PFSK-1 (cell line): Measurements from ENCODE around the gene MRPL51.
A peak's percentile ranks its signal among the peaks of the same experiment; 100 is the strongest.

Experiments used
- POLR2AphosphoS5 ChIP-seq: IDR thresholded peaks from 2 replicates; pipeline ENCODE4 v1.6.1; 2012; ENCODE audit warnings: low read depth, mild to moderate bottlenecking, control low read depth, low read length, moderate library complexity
- TAF1 ChIP-seq: IDR thresholded peaks from 2 replicates; pipeline ENCODE4 v1.6.1; 2012; ENCODE audit warnings: low read length, control low read depth, borderline replicate concordance; ENCODE audit not compliant: insufficient read depth

GRCh38 chr12:6532051-6532926, 39.2 kb upstream of the MRPL51 start:
- TF ChIP-seq TAF1 (no peak), POLR2AphosphoS5 (peak; percentile 48; the same call in 1 of the 2 replicates)
